Sigmoid colon (tissue), 4 donors: ENCODE results near the gene ADIPOR1.

Experiments used
- POLR2AphosphoS5 ChIP-seq, 4 donors: sonication (generic); formaldehyde crosslinking; IDR thresholded peaks; one replicate each; pipeline ENCODE4 v1.6.1; 2017; ENCODE audit warnings: antibody characterized with exemption in 4 of 4
- TF ChIP-seq, protein P1 (sequence below), 4 experiments: fragments of 450-650 bp in 3 of 4; fragments of 200-600 bp in 1 of 4; IDR thresholded peaks; one replicate each; pipeline ENCODE4 v1.5.1; 2016 to 2019; ENCODE audit warnings: antibody characterized with exemption in 4 of 4, mild to moderate bottlenecking in 3 of 4, moderate library complexity in 2 of 4

- no peak for TF ChIP-seq POLR2AphosphoS5 (IDR thresholded peaks at IDR 0.05)
- TF ChIP-seq, protein P1, sequence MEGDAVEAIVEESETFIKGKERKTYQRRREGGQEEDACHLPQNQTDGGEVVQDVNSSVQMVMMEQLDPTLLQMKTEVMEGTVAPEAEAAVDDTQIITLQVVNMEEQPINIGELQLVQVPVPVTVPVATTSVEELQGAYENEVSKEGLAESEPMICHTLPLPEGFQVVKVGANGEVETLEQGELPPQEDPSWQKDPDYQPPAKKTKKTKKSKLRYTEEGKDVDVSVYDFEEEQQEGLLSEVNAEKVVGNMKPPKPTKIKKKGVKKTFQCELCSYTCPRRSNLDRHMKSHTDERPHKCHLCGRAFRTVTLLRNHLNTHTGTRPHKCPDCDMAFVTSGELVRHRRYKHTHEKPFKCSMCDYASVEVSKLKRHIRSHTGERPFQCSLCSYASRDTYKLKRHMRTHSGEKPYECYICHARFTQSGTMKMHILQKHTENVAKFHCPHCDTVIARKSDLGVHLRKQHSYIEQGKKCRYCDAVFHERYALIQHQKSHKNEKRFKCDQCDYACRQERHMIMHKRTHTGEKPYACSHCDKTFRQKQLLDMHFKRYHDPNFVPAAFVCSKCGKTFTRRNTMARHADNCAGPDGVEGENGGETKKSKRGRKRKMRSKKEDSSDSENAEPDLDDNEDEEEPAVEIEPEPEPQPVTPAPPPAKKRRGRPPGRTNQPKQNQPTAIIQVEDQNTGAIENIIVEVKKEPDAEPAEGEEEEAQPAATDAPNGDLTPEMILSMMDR (IDR thresholded peaks at IDR 0.05) = no peak
Measured at GRCh38 chr1:202965422-202965821, 7.3 kb upstream of the ADIPOR1 start.
